Measurements from ENCODE around the gene GCNT2. TPM values are rescaled to one million over a fixed set of nuclear protein-coding genes. Genes with fewer than 3 reads are reported as not detected.
"Not testable (repeated sequence)": the region's sequence is repeated elsewhere in the genome, so short reads cannot be mapped to it uniquely, and the experiment has no call there.

GCNT2 gene
- polyA plus RNA-seq, 4 donors: 14.3 to 18.3 (median 17.0) TPM

- DNase-seq (ENCODE audit: low read depth in 4 of 4, low spot score in 3 of 4): no peak
Observed at GRCh38 chr6:10599046-10599445, 77.9 kb downstream of the GCNT2 start.

GRCh38 chr6:10600681-10601080, 79.5 kb downstream of the GCNT2 start:
- DNase-seq (ENCODE audit: low read depth in 4 of 4, low spot score in 3 of 4): not testable (repeated sequence)

GRCh38 chr6:10603219-10603618, 82.1 kb downstream of the GCNT2 start:
- no peak for DNase-seq (ENCODE audit: low read depth in 4 of 4, low spot score in 3 of 4)

GRCh38 chr6:10609038-10609437, 87.9 kb downstream of the GCNT2 start:
- no peak for DNase-seq (ENCODE audit: low read depth in 4 of 4, low spot score in 3 of 4)

- DNase-seq (ENCODE audit: low read depth in 4 of 4, low spot score in 3 of 4): no peak
Observed at GRCh38 chr6:10610289-10610688, 89.1 kb downstream of the GCNT2 start.

GRCh38 chr6:10612161-10612560, 91.0 kb downstream of the GCNT2 start:
- no peak for DNase-seq (ENCODE audit: low read depth in 4 of 4, low spot score in 3 of 4)

GRCh38 chr6:10613077-10613476, 91.9 kb downstream of the GCNT2 start:
- DNase-seq (ENCODE audit: low read depth in 4 of 4, low spot score in 3 of 4): no peak

- DNase-seq (ENCODE audit: low read depth in 4 of 4, low spot score in 3 of 4): no peak
Observed at GRCh38 chr6:10613723-10614122, 92.6 kb downstream of the GCNT2 start.

GRCh38 chr6:10615675-10616074, 94.5 kb downstream of the GCNT2 start:
- DNase-seq (ENCODE audit: low read depth in 4 of 4, low spot score in 3 of 4): no peak

GRCh38 chr6:10616266-10616665, 95.1 kb downstream of the GCNT2 start:
- not testable (repeated sequence) for DNase-seq (ENCODE audit: low read depth in 4 of 4, low spot score in 3 of 4)

GRCh38 chr6:10617008-10617696, 96.0 kb downstream of the GCNT2 start:
- no peak for DNase-seq (ENCODE audit: low read depth in 4 of 4, low spot score in 3 of 4)

GRCh38 chr6:10618409-10618808, 97.3 kb downstream of the GCNT2 start:
- DNase-seq (ENCODE audit: low read depth in 4 of 4, low spot score in 3 of 4): no peak

- no peak for DNase-seq (ENCODE audit: low read depth in 4 of 4, low spot score in 3 of 4)
Observed at GRCh38 chr6:10621213-10621612, 100.1 kb downstream of the GCNT2 start.

GRCh38 chr6:10621847-10622246, 100.7 kb downstream of the GCNT2 start:
- DNase-seq (ENCODE audit: low read depth in 4 of 4, low spot score in 3 of 4): no peak

GRCh38 chr6:10624836-10625235, 103.7 kb downstream of the GCNT2 start:
- DNase-seq (ENCODE audit: low read depth in 4 of 4, low spot score in 3 of 4): no peak

- no peak for DNase-seq (ENCODE audit: low read depth in 4 of 4, low spot score in 3 of 4)
Observed at GRCh38 chr6:10626154-10626741, 105.1 kb downstream of the GCNT2 start.

- no peak for DNase-seq (ENCODE audit: low read depth in 4 of 4, low spot score in 3 of 4)
Observed at GRCh38 chr6:10627800-10628199, 106.6 kb downstream of the GCNT2 start.

- DNase-seq (ENCODE audit: low read depth in 4 of 4, low spot score in 3 of 4): no peak
Observed at GRCh38 chr6:10630178-10630577, 109.0 kb downstream of the GCNT2 start.

GRCh38 chr6:10633216-10633615, 112.1 kb downstream of the GCNT2 start:
- DNase-seq (ENCODE audit: low read depth in 4 of 4, low spot score in 3 of 4): no peak

- no peak for DNase-seq (ENCODE audit: low read depth in 4 of 4, low spot score in 3 of 4)
Observed at GRCh38 chr6:10640412-10640811, 119.3 kb downstream of the GCNT2 start.

GRCh38 chr6:10641528-10641927, 120.4 kb downstream of the GCNT2 start:
- no peak for DNase-seq (ENCODE audit: low read depth in 4 of 4, low spot score in 3 of 4)

GRCh38 chr6:10643201-10643651, 122.1 kb downstream of the GCNT2 start:
- DNase-seq (ENCODE audit: low read depth in 4 of 4, low spot score in 3 of 4): no peak
